H1 (cell line): Measurements from ENCODE around the gene MAPT. TPM values are rescaled to one million over a fixed set of nuclear protein-coding genes. Genes with fewer than 3 reads are reported as not detected.

Source experiments
- CTCF ChIA-PET: fragments of 300-600 bp; sonication (Branson Sonifier 250); formaldehyde crosslinking; loops from one replicate; lab custom pipeline; 2021; ENCODE audit not compliant: partially characterized antibody; lab: Charles Lee
- POLR2A ChIA-PET: fragments of 300-600 bp; sonication (Branson Sonifier 250); formaldehyde crosslinking; loops from one replicate; lab custom pipeline; 2021; ENCODE audit warnings: inconsistent platforms; ENCODE audit not compliant: partially characterized antibody; lab: Charles Lee
- DNase-seq, 2 experiments: peaks; one replicate each; pipeline versions ENCODE4 v3.0.0 to v3.0.0-alpha.2; 2010 to 2022; ENCODE audit warnings: low spot score in 2 of 2, low read depth in 1 of 2, mixed read lengths in 1 of 2
- FAIRE-seq: peaks from 2 replicates; lab custom pipeline; 2011; peaks lifted over from hg19 to GRCh38; lab: Jason Lieb, UNC
- H2AFZ ChIP-seq: 2 replicates; pipeline ENCODE4 v1.8.1; 2012; ENCODE audit warnings: low read length, inconsistent platforms
- H2AK5ac ChIP-seq: 2 replicates; pipeline ENCODE4 v1.6.1; 2013; ENCODE audit warnings: low read depth, low read length
- H2BK120ac ChIP-seq: replicated peaks from 2 replicates; pipeline ENCODE3; 2013; ENCODE audit warnings: low read depth, low read length, inconsistent platforms
- H2BK12ac ChIP-seq: 2 replicates; pipeline ENCODE4 v1.6.1; 2013; ENCODE audit warnings: low read depth, low read length
- H2BK15ac ChIP-seq: 2 replicates; pipeline ENCODE4 v1.6.1; 2013; ENCODE audit warnings: low read length
- H2BK20ac ChIP-seq: 2 replicates; pipeline ENCODE4 v1.6.1; 2013; ENCODE audit warnings: low read length
- H2BK5ac ChIP-seq: 2 replicates; pipeline ENCODE4 v1.6.1; 2013; ENCODE audit warnings: low read depth, low read length
- H3K14ac ChIP-seq: 2 replicates; pipeline ENCODE4 v1.6.1; 2013; ENCODE audit warnings: inconsistent platforms; ENCODE audit not compliant: insufficient read length
- H3K18ac ChIP-seq: 2 replicates; pipeline ENCODE4 v1.6.1; 2013; ENCODE audit warnings: low read length; ENCODE audit errors: extremely low read depth
- H3K23ac ChIP-seq: 2 replicates; pipeline ENCODE4 v1.6.1; 2013; ENCODE audit warnings: inconsistent platforms; ENCODE audit not compliant: insufficient read length
- H3K23me2 ChIP-seq: 2 replicates; pipeline ENCODE4 v1.6.1; 2013; ENCODE audit warnings: low read depth, low read length
- H3K27ac ChIP-seq: 2 replicates; pipeline ENCODE4 v1.6.1; 2011; ENCODE audit warnings: low read depth, low read length, inconsistent platforms
- H3K27me3 ChIP-seq, 4 experiments: replicated peaks in 1 of 4; 1 replicate in 1 of 4; 2 replicates in 3 of 4; pipeline versions ENCODE4 v1.6.1 to v1.8.1; 2011 to 2013; ENCODE audit warnings: low read length in 3 of 4, mild to moderate bottlenecking in 3 of 4, inconsistent platforms in 2 of 4, mixed read lengths in 2 of 4, moderate library complexity in 1 of 4; ENCODE audit not compliant: control insufficient read depth in 3 of 4, insufficient read depth in 3 of 4; ENCODE audit errors: extremely low read depth in 1 of 4
- H3K36me3 ChIP-seq, 4 experiments: 2 replicates each; pipeline versions ENCODE4 v1.6.1 to v1.8.1; 2011 to 2013; ENCODE audit warnings: mild to moderate bottlenecking in 4 of 4, low read length in 3 of 4, moderate library complexity in 2 of 4, control low read depth in 1 of 4, inconsistent platforms in 1 of 4; ENCODE audit not compliant: insufficient read depth in 4 of 4, control insufficient read depth in 2 of 4
- H3K4ac ChIP-seq: replicated peaks from 2 replicates; pipeline ENCODE3; 2013; ENCODE audit warnings: low read length, low read depth, mixed read lengths, inconsistent platforms; ENCODE audit not compliant: insufficient read length
- H3K4me1 ChIP-seq, 4 experiments: replicated peaks in 1 of 4; 1 replicate in 1 of 4; 2 replicates in 3 of 4; pipeline versions ENCODE4 v1.6.1 to v1.8.1; 2011 to 2013; ENCODE audit warnings: low read length in 3 of 4, inconsistent platforms in 2 of 4, mixed read lengths in 1 of 4; ENCODE audit not compliant: insufficient read depth in 4 of 4, control insufficient read depth in 3 of 4
- H3K4me2 ChIP-seq, 2 experiments: 2 replicates each; pipeline versions ENCODE4 v1.6.1 to v1.8.1; 2011 to 2013; ENCODE audit warnings: low read depth in 2 of 2, low read length in 2 of 2, control low read depth in 1 of 2, inconsistent platforms in 1 of 2, mild to moderate bottlenecking in 1 of 2; ENCODE audit not compliant: insufficient read depth in 1 of 2
- H3K4me3 ChIP-seq, 4 experiments: fragments of 200-600, 300-600 bp in 1 of 4; sonication (generic), shearing (Covaris generic), sonication (Bioruptor Twin) in 1 of 4; 2 replicates each; pipeline versions ENCODE4 v1.5.1 to v1.8.1; 2011 to 2016; ENCODE audit warnings: low read length in 4 of 4, low read depth in 3 of 4, control low read depth in 2 of 4, inconsistent platforms in 2 of 4, mild to moderate bottlenecking in 2 of 4, mixed read lengths in 1 of 4, moderate library complexity in 1 of 4; ENCODE audit not compliant: insufficient read depth in 2 of 4; ENCODE audit errors: extremely low read depth in 1 of 4
- H3K56ac ChIP-seq: replicated peaks from 2 replicates; pipeline ENCODE3; 2013; ENCODE audit warnings: low read depth, mild to moderate bottlenecking, mixed read lengths, low read length, inconsistent platforms; ENCODE audit not compliant: insufficient read length
- H3K79me1 ChIP-seq: 2 replicates; pipeline ENCODE4 v1.6.1; 2013; ENCODE audit warnings: low read depth, low read length, control low read depth
- H3K79me2 ChIP-seq, 2 experiments: 2 replicates each; pipeline versions ENCODE4 v1.6.1 to v1.8.1; 2012 to 2013; ENCODE audit warnings: low read length in 2 of 2, mild to moderate bottlenecking in 2 of 2, inconsistent platforms in 1 of 2; ENCODE audit not compliant: insufficient read depth in 2 of 2, control insufficient read depth in 1 of 2
- H3K9ac ChIP-seq, 4 experiments: replicated peaks in 1 of 4; 1 replicate in 1 of 4; 2 replicates in 3 of 4; pipeline versions ENCODE4 v1.6.1 to v1.8.1; 2011 to 2013; ENCODE audit warnings: low read depth in 3 of 4, low read length in 3 of 4, control low read depth in 2 of 4, mild to moderate bottlenecking in 2 of 4, moderate library complexity in 2 of 4, inconsistent platforms in 1 of 4; ENCODE audit errors: extremely low read depth in 1 of 4
- H3K9me3 ChIP-seq, 2 experiments: 2 replicates each; pipeline versions ENCODE4 v1.6.1 to v1.8.1; 2012 to 2013; ENCODE audit warnings: mild to moderate bottlenecking in 2 of 2, moderate library complexity in 2 of 2, control low read depth in 1 of 2, inconsistent platforms in 1 of 2, low read depth in 1 of 2, low read length in 1 of 2, mixed read lengths in 1 of 2; ENCODE audit not compliant: insufficient read depth in 2 of 2
- H4K20me1 ChIP-seq, 2 experiments: replicated peaks in 1 of 2; 2 replicates each; pipeline versions ENCODE3 to v1.8.1; 2011 to 2013; ENCODE audit warnings: inconsistent platforms in 2 of 2, low read length in 2 of 2, mild to moderate bottlenecking in 1 of 2; ENCODE audit not compliant: insufficient read depth in 2 of 2, control insufficient read depth in 1 of 2
- H4K5ac ChIP-seq: 2 replicates; pipeline ENCODE4 v1.6.1; 2013; ENCODE audit warnings: low read length, low read depth, mixed read lengths, inconsistent platforms; ENCODE audit not compliant: insufficient read length
- H4K8ac ChIP-seq: 2 replicates; pipeline ENCODE4 v1.8.0; 2013; ENCODE audit warnings: mild to moderate bottlenecking, moderate library complexity, low read length, inconsistent platforms; ENCODE audit not compliant: insufficient read depth; ENCODE audit errors: extremely low read depth
- H4K91ac ChIP-seq: replicated peaks from 2 replicates; pipeline ENCODE3; 2013; ENCODE audit warnings: low read length, mixed read lengths, inconsistent platforms; ENCODE audit not compliant: insufficient read length
- SP2 ChIP-seq: IDR thresholded peaks from 2 replicates; pipeline ENCODE4 v1.6.1; 2012; ENCODE audit warnings: mild to moderate bottlenecking, low read length, inconsistent platforms
- TBP ChIP-seq: IDR thresholded peaks from 2 replicates; pipeline ENCODE4 v1.6.1; 2011; ENCODE audit warnings: low read depth, low read length, improper control_type of control experiment
- WGBS, 2 experiments: shearing (Covaris generic) in 1 of 2; methylation state at CpG; one replicate each; pipeline versions ENCODE4 v1.1.6 to v1.1.7; 2013 to 2015; ENCODE audit warnings: low lambda C conversion rate in 2 of 2, mixed read lengths in 2 of 2, inconsistent platforms in 1 of 2, low coverage in 1 of 2, missing lambda C conversion rate in 1 of 2; ENCODE audit not compliant: insufficient replicate concordance in 2 of 2, insufficient coverage in 1 of 2, insufficient read length in 1 of 2; ENCODE audit errors: extremely low coverage in 1 of 2, missing lambda C conversion rate in 1 of 2; 5-methylcytosine and 5-hydroxymethylcytosine counted together
- polyA plus RNA-seq, 7 experiments: library from polyadenylated mRNA; depleted of rRNA in 3 of 7; stranded (reverse) in 5 of 7; unstranded in 2 of 7; fragments of >200 nt in 5 of 7; fragments of 200-250 nt in 2 of 7; gene quantifications; 1 replicate in 5 of 7; 2 replicates in 1 of 7; 4 replicates in 1 of 7; pipeline versions ENCODE4 v1.2.1 to v1.2.3, GENCODE V29; 2011 to 2013; ENCODE audit warnings: missing spikeins in 2 of 7, mixed read lengths in 2 of 7
- total RNA-seq: library from RNA; stranded (reverse); fragmentation: NEBNext Ultra II Directional; extraction: Animal tissue kit (Norgen Biotek cat#: 25700); gene quantifications from 2 replicates; pipeline ENCODE4 v1.2.1, GENCODE V29; 2021

MAPT gene
- total and polyA plus RNA-seq, 2 of the 8 experiments (the other 6 are each of a cell fraction or from before 2014, with no cell fraction given), result 0.54 to 1.7 TPM

DNA sequence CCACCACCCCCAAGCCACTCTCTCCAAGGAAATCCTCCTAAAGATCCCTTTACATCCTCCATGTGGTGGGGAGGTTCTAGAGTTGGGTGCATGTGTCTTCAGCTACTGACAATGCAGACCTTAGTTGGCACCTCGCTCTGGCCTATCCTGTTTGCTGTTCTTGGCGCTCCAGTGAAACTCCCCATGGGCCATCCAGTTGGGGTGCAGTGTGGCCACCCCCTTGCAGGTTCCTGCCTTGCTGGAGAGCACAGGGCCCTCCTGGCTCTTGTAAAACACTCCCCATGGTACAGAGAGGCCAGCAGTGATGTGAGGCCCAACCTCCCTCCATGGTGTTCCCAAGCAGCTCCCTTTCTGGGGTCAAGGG, 82.0 kb downstream of the MAPT start:
- Histone ChIP-seq H3K79me2 (no peaks in the 10 kb centered on the region), H2BK5ac (no peak overlapping the region), H2BK20ac (no peak overlapping the region), H3K9me3 (no peaks in the 10 kb centered on the region), H3K14ac (no peak overlapping the region), H4K5ac (no peak overlapping the region), H3K4me2 (no peak overlapping the region), H3K4ac (no peak overlapping the region), H3K79me1 (no peaks in the 10 kb centered on the region), H4K8ac (no peak overlapping the region), H2BK12ac (no peak overlapping the region), H3K56ac (no peak overlapping the region), H3K4me1 (peaks cover 0 to 5% (median 0%) of the 10 kb centered on the region in 4 experiments; a peak in 1 of 7 replicates), H3K36me3 (no peaks in the 10 kb centered on the region), H3K9ac (no peak overlapping the region), H3K23ac (no peak overlapping the region), H2BK120ac (no peak overlapping the region), H2BK15ac (no peak overlapping the region), H3K18ac (no peak overlapping the region), H3K23me2 (no peaks in the 10 kb centered on the region), H2AK5ac (no peak overlapping the region), H3K27me3 (peaks cover 0 to 2% (median 0%) of the 10 kb centered on the region in 4 experiments; a peak in 2 of 7 replicates), H4K20me1 (no peaks in the 10 kb centered on the region), H2AFZ (no peak overlapping the region), H3K27ac (no peak overlapping the region), H4K91ac (no peak overlapping the region), H3K4me3 (no peak overlapping the region)
- DNase-seq (no peak), FAIRE-seq (no peak)
- POLR2A ChIA-PET, result no interaction called here
- TF ChIP-seq TBP (no peak), SP2 (no peak)
- CTCF ChIA-PET, result interaction anchor here (1.2 to 1.8 kb wide), 2 partner anchors 15 to 39 kb away, joined by 3 to 5 read pairs; no protein-coding TSS in a partner anchor
- 100% methylated on average over 2 of the region's 2 CpGs; no CpG with 5 or more reads in 1 of the 2 experiments for WGBS, 2 experiments
